CD4-positive, alpha-beta memory T cell (primary cell): ENCODE results near the gene CD83. TPM values are rescaled to one million over a fixed set of nuclear protein-coding genes. Genes with fewer than 3 reads are reported as not detected.
A peak's percentile ranks its signal among the peaks of the same experiment; 100 is the strongest.

Source experiments
- CTCF ChIA-PET: fragments of 350-600 bp; sonication (Branson Sonifier 250); formaldehyde crosslinking; loops from one replicate; lab custom pipeline; 2021; ENCODE audit warnings: inconsistent platforms; ENCODE audit not compliant: partially characterized antibody; lab: Charles Lee
- POLR2A ChIA-PET: fragments of 350-600 bp; sonication (Branson Sonifier 250); formaldehyde crosslinking; loops from one replicate; lab custom pipeline; 2021; ENCODE audit not compliant: partially characterized antibody; lab: Charles Lee
- DNase-seq, 5 donors: peaks; one replicate each; pipeline versions ENCODE4 v3.0.0 to v3.0.0-alpha.2; 2020 to 2022; ENCODE audit warnings: mixed read lengths in 1 of 5
- H3K27ac ChIP-seq: one replicate; pipeline ENCODE4 v1.7.0; 2013; ENCODE audit warnings: low read depth, low read length
- H3K27me3 ChIP-seq: 2 replicates; pipeline ENCODE4 v1.7.0; 2013; ENCODE audit warnings: mild to moderate bottlenecking, low read length, moderate library complexity; ENCODE audit not compliant: insufficient read depth
- H3K36me3 ChIP-seq: 2 replicates; pipeline ENCODE4 v1.7.0; 2013; ENCODE audit warnings: mild to moderate bottlenecking, low read length, moderate library complexity; ENCODE audit not compliant: insufficient read depth
- H3K4me1 ChIP-seq: 2 replicates; pipeline ENCODE4 v1.7.0; 2013; ENCODE audit warnings: mild to moderate bottlenecking, low read length, moderate library complexity; ENCODE audit not compliant: insufficient read depth
- H3K4me3 ChIP-seq, 2 donors: one replicate each; pipeline ENCODE4 v1.7.0; 2013; ENCODE audit warnings: low read length in 2 of 2, mild to moderate bottlenecking in 1 of 2
- H3K9me3 ChIP-seq, 2 donors: one replicate each; pipeline ENCODE4 v1.7.0; 2013; ENCODE audit warnings: low read length in 2 of 2, control low read depth in 1 of 2; ENCODE audit not compliant: control insufficient read depth in 1 of 2
- H3K27ac Mint-ChIP-seq, 7 donors: one replicate each; pipeline ENCODE4 v1.8.0; 2020 to 2021; ENCODE audit warnings: mixed read lengths in 7 of 7, mild to moderate bottlenecking in 6 of 7, inconsistent platforms in 3 of 7, moderate library complexity in 3 of 7
- H3K27me3 Mint-ChIP-seq, 2 donors: one replicate each; pipeline ENCODE4 v1.8.0; 2020 to 2021; ENCODE audit warnings: mixed read lengths in 2 of 2
- H3K36me3 Mint-ChIP-seq, 2 donors: one replicate each; pipeline ENCODE4 v1.8.0; 2020 to 2021; ENCODE audit warnings: mixed read lengths in 2 of 2, inconsistent platforms in 1 of 2, mild to moderate bottlenecking in 1 of 2
- H3K4me1 Mint-ChIP-seq, 4 donors: one replicate each; pipeline ENCODE4 v1.8.0; 2020 to 2021; ENCODE audit warnings: mixed read lengths in 4 of 4, mild to moderate bottlenecking in 1 of 4
- H3K4me3 Mint-ChIP-seq, 8 donors: one replicate each; pipeline ENCODE4 v1.8.0; 2020 to 2021; ENCODE audit warnings: mixed read lengths in 8 of 8, mild to moderate bottlenecking in 7 of 8, moderate library complexity in 6 of 8, inconsistent platforms in 3 of 8
- H3K9me3 Mint-ChIP-seq, 8 donors: one replicate each; pipeline ENCODE4 v1.8.0; 2020 to 2021; ENCODE audit warnings: mixed read lengths in 8 of 8, mild to moderate bottlenecking in 5 of 8, inconsistent platforms in 3 of 8, moderate library complexity in 1 of 8
- intact Hi-C: fragments of 100-400 bp; cut with micrococcal nuclease; formaldehyde crosslinking; loops from one replicate; pipeline ENCODE4 v1.15.1; 2023
- polyA plus RNA-seq, 2 donors: library from polyadenylated mRNA; unstranded; fragments of 300-500 nt; fragmentation: Illumina TruSeq; gene quantifications; one replicate each; pipeline ENCODE4 v1.2.3, GENCODE V29; 2021
- total RNA-seq, 2 experiments: library from RNA; stranded (reverse); gene quantifications; one replicate each; pipeline ENCODE4 v1.2.3, GENCODE V29; 2021

Gene CD83
- total and polyA plus RNA-seq, 4 experiments from 2014 or later: 4.8 to 10.6 (median 6.4) TPM

DNA sequence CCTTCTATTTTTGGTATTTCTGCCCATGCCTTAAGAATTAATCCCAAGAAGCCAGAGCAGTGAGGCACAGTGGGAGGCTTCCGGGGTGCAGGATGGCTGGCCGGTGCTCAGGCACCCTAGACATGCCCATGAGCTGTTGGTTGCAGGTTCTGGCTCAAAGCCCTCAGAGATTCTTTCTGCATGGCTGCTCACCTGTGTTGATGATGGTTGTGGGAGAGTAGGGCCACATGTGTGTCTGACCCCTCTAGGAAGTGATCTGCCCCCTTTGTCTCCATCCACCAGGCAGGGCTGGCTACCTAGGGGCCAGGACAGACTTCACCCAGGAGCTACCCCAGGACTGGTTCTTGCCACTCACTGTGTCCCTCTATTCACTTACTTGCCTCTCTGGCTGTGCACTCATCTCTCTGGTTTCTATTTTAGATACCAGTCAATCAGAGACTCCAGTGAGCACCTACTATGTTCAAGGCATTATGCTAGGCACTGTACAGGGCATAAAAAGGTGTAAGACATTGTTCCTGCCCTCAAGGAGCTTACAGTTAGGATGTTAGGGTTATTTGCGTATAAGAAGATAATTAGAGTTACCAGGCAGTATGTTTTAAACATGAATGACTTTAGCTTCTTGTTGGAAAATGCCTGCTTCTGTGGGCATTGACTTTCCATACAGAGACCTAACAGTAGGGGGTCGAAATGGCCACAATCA lies 16.8 kb downstream of the CD83 start:
- DNase-seq: no peak
- no peaks in the 10 kb centered on the region for H3K9me3 ChIP-seq
- Mint-ChIP-seq H3K27ac (peak overlapping the region in 2 of 7 donors; percentile 26 to 33), H3K9me3 (peaks cover 0 to 2% (median 0%) of the 10 kb centered on the region in 8 donors), H3K27me3 (no peaks in the 10 kb centered on the region), H3K4me1 (peaks cover 0 to 7% (median 5%) of the 10 kb centered on the region in 4 donors), H3K36me3 (peaks cover 46 to 62% of the 10 kb centered on the region in 2 donors), H3K4me3 (no peak overlapping the region)
- intact Hi-C loops: no loop called here
- CTCF ChIA-PET: interaction anchor here (1.2 to 2.2 kb wide), 4 partner anchors 9 to 13 kb away, joined by 4 to 6 read pairs (median 4); no protein-coding TSS in a partner anchor
- no peak overlapping the region for H3K27ac ChIP-seq
- no peak overlapping the region for H3K4me3 ChIP-seq
- POLR2A ChIA-PET: no interaction called here
- peaks cover 30% of the 10 kb centered on the region for H3K36me3 ChIP-seq
- H3K4me1 ChIP-seq: no peaks in the 10 kb centered on the region
- no peaks in the 10 kb centered on the region for H3K27me3 ChIP-seq

DNA sequence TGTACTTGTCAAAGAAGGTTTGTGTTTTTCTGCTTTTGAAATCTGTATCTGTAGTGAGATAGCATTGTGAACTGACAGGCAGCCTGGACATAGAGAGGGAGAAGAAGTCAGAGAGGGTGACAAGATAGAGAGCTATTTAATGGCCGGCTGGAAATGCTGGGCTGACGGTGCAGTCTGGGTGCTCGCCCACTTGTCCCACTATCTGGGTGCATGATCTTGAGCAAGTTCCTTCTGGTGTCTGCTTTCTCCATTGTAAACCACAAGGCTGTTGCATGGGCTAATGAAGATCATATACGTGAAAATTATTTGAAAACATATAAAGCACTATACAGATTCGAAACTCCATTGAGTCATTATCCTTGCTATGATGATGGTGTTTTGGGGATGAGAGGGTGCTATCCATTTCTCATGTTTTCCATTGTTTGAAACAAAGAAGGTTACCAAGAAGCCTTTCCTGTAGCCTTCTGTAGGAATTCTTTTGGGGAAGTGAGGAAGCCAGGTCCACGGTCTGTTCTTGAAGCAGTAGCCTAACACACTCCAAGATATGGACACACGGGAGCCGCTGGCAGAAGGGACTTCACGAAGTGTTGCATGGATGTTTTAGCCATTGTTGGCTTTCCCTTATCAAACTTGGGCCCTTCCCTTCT lies 18.4 kb downstream of the CD83 start:
- POLR2A ChIA-PET: no interaction called here
- Histone ChIP-seq H3K4me1 (no peaks in the 10 kb centered on the region), H3K27me3 (no peaks in the 10 kb centered on the region), H3K9me3 (no peaks in the 10 kb centered on the region), H3K36me3 (peaks cover 30% of the 10 kb centered on the region), H3K27ac (no peak overlapping the region), H3K4me3 (no peak overlapping the region)
- H3K27ac Mint-ChIP-seq: peak overlapping the region in 2 of 7 donors; percentile 7 to 16
- CTCF ChIA-PET: interaction anchor here (0.7 kb wide), 1 partner anchor 10 kb away, joined by 3 read pairs; no protein-coding TSS in a partner anchor
- peaks cover 44 to 53% of the 10 kb centered on the region in 2 donors for H3K36me3 Mint-ChIP-seq
- DNase-seq: no peak
- H3K27me3 Mint-ChIP-seq: no peaks in the 10 kb centered on the region
- peaks cover 0 to 2% (median 0%) of the 10 kb centered on the region in 8 donors for H3K9me3 Mint-ChIP-seq
- peaks cover 0 to 1% (median under 1%) of the 10 kb centered on the region in 4 donors for H3K4me1 Mint-ChIP-seq
- intact Hi-C loops: no loop called here
- H3K4me3 Mint-ChIP-seq: no peak overlapping the region

DNA sequence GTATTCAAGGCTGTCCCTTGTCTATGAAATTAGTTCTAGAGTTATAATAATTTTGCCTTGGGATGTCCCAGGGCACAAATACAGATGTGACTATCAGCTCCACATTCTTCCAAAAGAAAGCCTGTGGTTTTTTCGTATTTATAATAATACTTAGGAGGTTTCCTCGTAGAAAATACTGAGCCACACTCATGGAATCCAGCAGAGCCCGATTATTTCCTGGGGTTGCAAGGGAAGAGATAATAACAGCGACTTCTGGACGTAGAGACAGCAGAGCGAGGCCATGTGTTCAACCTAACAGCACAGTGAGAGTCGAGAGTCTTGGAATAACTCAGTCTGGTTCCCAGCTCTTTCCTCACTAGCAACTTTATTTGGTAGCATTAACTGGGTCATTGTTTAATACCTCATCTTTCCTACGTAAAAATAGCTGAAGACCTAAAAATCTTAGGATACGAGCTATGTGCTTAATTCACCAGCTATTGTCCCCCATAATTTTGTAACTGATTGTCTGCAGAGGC lies 21.2 kb downstream of the CD83 start:
- intact Hi-C loops: no loop called here
- Histone ChIP-seq H3K4me1 (no peaks in the 10 kb centered on the region), H3K36me3 (peaks cover 17% of the 10 kb centered on the region), H3K9me3 (no peaks in the 10 kb centered on the region), H3K27me3 (no peaks in the 10 kb centered on the region), H3K27ac (no peak overlapping the region), H3K4me3 (no peak overlapping the region)
- Mint-ChIP-seq H3K27me3 (no peaks in the 10 kb centered on the region), H3K36me3 (peaks cover 25 to 26% of the 10 kb centered on the region in 2 donors), H3K27ac (peak overlapping the region in 1 of 7 donors; percentile 45), H3K9me3 (peaks cover 0 to 2% (median 0%) of the 10 kb centered on the region in 8 donors), H3K4me1 (peaks cover 0 to 1% (median under 1%) of the 10 kb centered on the region in 4 donors), H3K4me3 (no peak overlapping the region)
- ChIA-PET CTCF (interaction anchor here (0.9 to 8.0 kb wide), 6 partner anchors 9 to 93 kb away, joined by 3 to 72 read pairs (median 4); no protein-coding TSS in a partner anchor), POLR2A (no interaction called here)
- DNase-seq: no peak

DNA sequence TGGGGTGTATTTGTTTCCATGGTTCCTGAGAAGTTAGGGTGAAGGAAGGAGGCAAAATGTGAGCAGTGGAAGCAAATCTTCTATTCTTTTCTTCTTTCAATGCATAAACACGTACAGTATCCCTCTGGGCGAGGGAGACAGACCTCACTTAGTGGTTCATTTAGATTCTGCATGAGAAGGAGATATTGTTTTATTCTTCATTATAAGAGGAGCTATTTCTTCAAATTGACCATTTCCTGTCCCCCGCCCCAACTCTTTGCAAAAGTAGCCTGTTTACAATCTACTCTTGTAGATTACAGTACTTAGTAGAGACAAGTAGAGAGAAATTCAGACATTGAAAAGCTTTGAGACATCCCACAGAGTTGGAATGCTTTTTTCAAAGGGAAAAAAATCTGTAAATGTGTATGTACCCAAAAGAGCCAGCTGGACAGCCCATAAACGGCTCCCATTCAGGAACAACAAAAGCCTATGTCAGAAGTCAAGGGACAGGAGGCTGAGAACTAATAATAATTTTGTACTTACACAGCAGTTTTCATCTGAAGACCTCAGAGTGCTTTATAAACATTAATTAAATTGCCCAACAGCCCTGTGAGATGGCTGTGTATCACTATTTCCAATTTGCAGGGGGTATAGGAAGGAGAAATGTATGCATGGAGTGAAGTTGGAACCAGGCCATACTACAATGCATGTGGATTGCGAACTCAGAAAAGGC lies 23.9 kb downstream of the CD83 start:
- no peaks in the 10 kb centered on the region for H3K36me3 ChIP-seq
- ChIA-PET CTCF (interaction anchor here (0.7 to 8.0 kb wide), 6 partner anchors 14 to 347 kb away, joined by 3 to 72 read pairs (median 4); no protein-coding TSS in a partner anchor), POLR2A (no interaction called here)
- Mint-ChIP-seq H3K36me3 (peaks cover 0 to under 1% of the 10 kb centered on the region in 2 donors), H3K27ac (no peak overlapping the region), H3K27me3 (no peaks in the 10 kb centered on the region), H3K4me1 (peaks cover 0 to 5% (median under 1%) of the 10 kb centered on the region in 4 donors), H3K4me3 (no peak overlapping the region), H3K9me3 (peaks cover 0 to 2% (median 0%) of the 10 kb centered on the region in 8 donors)
- no peaks in the 10 kb centered on the region for H3K9me3 ChIP-seq
- intact Hi-C loops: loop anchor here (5.0 kb wide), 1 partner anchor 94 kb away; no protein-coding TSS in a partner anchor
- DNase-seq: no peak
- H3K27me3 ChIP-seq: no peaks in the 10 kb centered on the region
- no peak overlapping the region for H3K27ac ChIP-seq
- H3K4me3 ChIP-seq: no peak overlapping the region
- H3K4me1 ChIP-seq: no peaks in the 10 kb centered on the region

DNA sequence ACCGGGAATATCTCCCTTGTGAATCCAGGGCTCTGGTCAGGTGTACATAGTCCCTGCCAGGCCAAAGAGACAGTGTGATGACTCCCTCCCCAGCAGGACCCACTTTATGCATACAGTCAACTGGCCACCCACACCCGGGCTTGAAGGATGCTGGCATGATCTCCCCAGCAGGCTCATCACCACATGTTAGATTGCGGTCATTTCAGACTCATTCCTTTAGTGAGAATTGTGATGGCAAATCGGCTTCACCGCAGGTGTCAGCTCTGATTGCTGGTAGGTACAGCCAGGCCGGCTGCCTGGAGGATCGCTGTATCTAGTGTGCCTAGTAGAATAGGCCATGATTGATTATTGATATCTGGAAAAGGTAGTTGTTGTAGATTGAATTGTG lies 24.5 kb downstream of the CD83 start:
- Histone ChIP-seq H3K27me3 (no peaks in the 10 kb centered on the region), H3K9me3 (no peaks in the 10 kb centered on the region), H3K27ac (no peak overlapping the region), H3K4me3 (no peak overlapping the region), H3K36me3 (no peaks in the 10 kb centered on the region), H3K4me1 (no peaks in the 10 kb centered on the region)
- ChIA-PET POLR2A (no interaction called here), CTCF (interaction anchor here (0.7 to 8.0 kb wide), 9 partner anchors 15 to 268 kb away, joined by 3 to 72 read pairs (median 3); no protein-coding TSS in a partner anchor)
- H3K36me3 Mint-ChIP-seq: no peaks in the 10 kb centered on the region
- peaks cover 0 to 5% (median under 1%) of the 10 kb centered on the region in 4 donors for H3K4me1 Mint-ChIP-seq
- no peak overlapping the region for H3K4me3 Mint-ChIP-seq
- H3K27ac Mint-ChIP-seq: peak overlapping the region in 1 of 7 donors; percentile 44
- H3K27me3 Mint-ChIP-seq: no peaks in the 10 kb centered on the region
- DNase-seq: no peak
- peaks cover 0 to 2% (median 0%) of the 10 kb centered on the region in 8 donors for H3K9me3 Mint-ChIP-seq
- intact Hi-C loops: loop anchor here (5.0 kb wide), 1 partner anchor 95 kb away; no protein-coding TSS in a partner anchor

DNA sequence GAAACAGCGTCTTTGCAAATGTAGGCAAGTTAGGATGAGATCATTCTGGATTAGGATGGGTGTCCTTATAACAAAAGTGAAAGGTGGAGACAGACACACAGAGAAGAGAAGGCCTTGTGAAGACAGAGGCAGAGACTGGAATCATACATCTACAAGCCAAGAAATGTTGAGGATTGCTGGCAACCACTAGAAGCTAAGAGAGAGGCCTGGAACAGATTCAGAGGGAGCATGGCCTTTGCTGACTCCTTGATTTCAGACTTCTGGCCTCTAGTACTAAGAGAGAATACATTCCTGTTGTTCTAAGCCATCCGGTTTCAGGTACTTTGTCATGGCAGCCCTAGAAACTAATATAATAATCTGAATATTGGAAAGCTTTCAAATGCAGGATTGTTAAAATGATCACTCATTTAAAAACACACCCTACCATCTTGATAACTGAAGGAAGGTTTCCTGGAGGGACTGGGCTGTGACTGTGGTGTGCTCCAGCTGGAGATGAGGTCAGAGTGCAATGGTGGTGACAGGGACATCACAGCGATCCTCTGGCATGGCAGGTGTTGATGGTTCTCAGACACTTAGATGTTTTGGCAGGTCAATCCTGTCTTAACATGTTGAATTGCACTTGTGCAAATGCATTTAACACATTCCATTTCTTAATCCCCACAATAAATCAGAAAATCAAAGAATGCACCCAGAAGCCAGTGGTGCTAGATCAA lies 25.1 kb downstream of the CD83 start:
- ChIA-PET POLR2A (no interaction called here), CTCF (interaction anchor here (0.7 to 8.0 kb wide), 8 partner anchors 16 to 268 kb away, joined by 3 to 72 read pairs (median 3); no protein-coding TSS in a partner anchor)
- no peaks in the 10 kb centered on the region for H3K27me3 Mint-ChIP-seq
- Histone ChIP-seq H3K4me1 (no peaks in the 10 kb centered on the region), H3K4me3 (no peak overlapping the region), H3K27me3 (no peaks in the 10 kb centered on the region), H3K36me3 (no peaks in the 10 kb centered on the region), H3K9me3 (no peaks in the 10 kb centered on the region), H3K27ac (no peak overlapping the region)
- H3K4me1 Mint-ChIP-seq: peaks cover 0 to 5% (median under 1%) of the 10 kb centered on the region in 4 donors
- H3K4me3 Mint-ChIP-seq: no peak overlapping the region
- no peaks in the 10 kb centered on the region for H3K36me3 Mint-ChIP-seq
- peak overlapping the region in 1 of 7 donors; percentile 44 for H3K27ac Mint-ChIP-seq
- H3K9me3 Mint-ChIP-seq: peaks cover 0 to 2% (median 0%) of the 10 kb centered on the region in 8 donors
- DNase-seq: no peak
- intact Hi-C loops: loop anchor here (5.0 kb wide), 1 partner anchor 95 kb away; no protein-coding TSS in a partner anchor
